ENCODE measurements around the gene UBE2E3.
A peak's percentile ranks its signal among the peaks of the same experiment; 100 is the strongest.
"Not testable (repeated sequence)": the region's sequence is repeated elsewhere in the genome, so short reads cannot be mapped to it uniquely, and the experiment has no call there.

The UBE2E3 gene

GRCh38 chr2:181037922-181038321 is 57.5 kb downstream of the UBE2E3 start:
- no peak for TF ChIP-seq CTCF (IDR thresholded peaks at IDR 0.05; ENCODE audit: low read depth, low read length)
- in situ Hi-C loops (cut with HindIII; ENCODE audit: low sequenced_read_pairs), result no loop called here
- H3K4me3 ChIP-seq (ENCODE audit: low read depth, low read length), result no peak overlapping the region
- DNase-seq (ENCODE audit: low read depth, low spot score), result peak; percentile 60

- no peak for DNase-seq (ENCODE audit: low read depth, low spot score)
- no peak for TF ChIP-seq CTCF (IDR thresholded peaks at IDR 0.05; ENCODE audit: low read depth, low read length)
- H3K4me3 ChIP-seq (ENCODE audit: low read depth, low read length), result no peak overlapping the region
- in situ Hi-C loops (cut with HindIII; ENCODE audit: low sequenced_read_pairs), result no loop called here
Measured at GRCh38 chr2:181038796-181039195, 58.4 kb downstream of the UBE2E3 start.

- DNase-seq (ENCODE audit: low read depth, low spot score); in situ Hi-C loops (cut with HindIII; ENCODE audit: low sequenced_read_pairs); H3K4me3 ChIP-seq (ENCODE audit: low read depth, low read length): not testable (repeated sequence)
Measured at GRCh38 chr2:181040839-181041238, 60.4 kb downstream of the UBE2E3 start.

GRCh38 chr2:181041661-181042060 is 61.3 kb downstream of the UBE2E3 start:
- no peak for TF ChIP-seq CTCF (IDR thresholded peaks at IDR 0.05; ENCODE audit: low read depth, low read length)
- no peak for DNase-seq (ENCODE audit: low read depth, low spot score)
- in situ Hi-C loops (cut with HindIII; ENCODE audit: low sequenced_read_pairs), result no loop called here
- no peak overlapping the region for H3K4me3 ChIP-seq (ENCODE audit: low read depth, low read length)

- no peak for DNase-seq (ENCODE audit: low read depth, low spot score)
- in situ Hi-C loops (cut with HindIII; ENCODE audit: low sequenced_read_pairs), result no loop called here
- TF ChIP-seq CTCF (IDR thresholded peaks at IDR 0.05; ENCODE audit: low read depth, low read length), result no peak
- no peak overlapping the region for H3K4me3 ChIP-seq (ENCODE audit: low read depth, low read length)
Measured at GRCh38 chr2:181042706-181043105, 62.3 kb downstream of the UBE2E3 start.

GRCh38 chr2:181046833-181047232 is 66.4 kb downstream of the UBE2E3 start:
- no peak for DNase-seq (ENCODE audit: low read depth, low spot score)
- in situ Hi-C loops (cut with HindIII; ENCODE audit: low sequenced_read_pairs), result no loop called here
- H3K4me3 ChIP-seq (ENCODE audit: low read depth, low read length), result no peak overlapping the region
- TF ChIP-seq CTCF (IDR thresholded peaks at IDR 0.05; ENCODE audit: low read depth, low read length), result no peak

GRCh38 chr2:181047829-181048228 is 67.4 kb downstream of the UBE2E3 start:
- no peak for TF ChIP-seq CTCF (IDR thresholded peaks at IDR 0.05; ENCODE audit: low read depth, low read length)
- no peak for DNase-seq (ENCODE audit: low read depth, low spot score)
- H3K4me3 ChIP-seq (ENCODE audit: low read depth, low read length), result no peak overlapping the region
- in situ Hi-C loops (cut with HindIII; ENCODE audit: low sequenced_read_pairs), result no loop called here

All from astrocyte of the spinal cord (primary cell).